ENCODE data around the gene TM4SF18.

The TM4SF18 gene

DNA sequence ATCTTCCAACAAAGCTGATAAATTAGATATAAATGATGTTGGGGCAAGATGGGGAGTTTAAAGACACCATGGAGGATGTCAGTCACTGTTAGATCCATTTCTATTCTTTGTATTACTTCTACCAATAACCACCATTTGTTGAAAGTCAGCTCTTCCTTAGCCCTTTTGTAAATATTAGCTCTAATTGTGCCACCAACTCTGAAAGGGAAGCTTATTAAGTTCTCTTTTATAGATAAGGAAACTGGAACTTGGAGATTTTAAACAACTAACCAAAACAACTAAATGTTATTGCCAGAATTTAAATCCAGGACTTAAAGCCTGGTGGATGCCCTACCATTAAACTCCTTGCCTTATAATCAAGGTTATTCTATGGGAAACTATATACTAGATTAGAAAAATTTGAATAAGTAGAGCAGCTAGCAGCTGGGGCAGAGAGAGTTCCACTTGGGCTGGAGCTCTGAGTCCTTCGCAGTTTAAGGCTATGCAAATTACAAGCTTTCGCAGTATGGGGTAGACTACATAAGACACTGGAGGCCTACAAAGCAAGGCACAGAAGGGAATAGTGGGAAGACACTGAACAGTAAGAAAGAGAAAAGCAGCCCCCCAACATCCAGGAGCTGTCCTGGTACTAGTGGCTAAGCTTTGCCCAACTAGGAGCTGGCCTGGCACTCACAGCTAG lies 52.6 kb downstream of the TM4SF18 start:
- no peak for FAIRE-seq

DNA sequence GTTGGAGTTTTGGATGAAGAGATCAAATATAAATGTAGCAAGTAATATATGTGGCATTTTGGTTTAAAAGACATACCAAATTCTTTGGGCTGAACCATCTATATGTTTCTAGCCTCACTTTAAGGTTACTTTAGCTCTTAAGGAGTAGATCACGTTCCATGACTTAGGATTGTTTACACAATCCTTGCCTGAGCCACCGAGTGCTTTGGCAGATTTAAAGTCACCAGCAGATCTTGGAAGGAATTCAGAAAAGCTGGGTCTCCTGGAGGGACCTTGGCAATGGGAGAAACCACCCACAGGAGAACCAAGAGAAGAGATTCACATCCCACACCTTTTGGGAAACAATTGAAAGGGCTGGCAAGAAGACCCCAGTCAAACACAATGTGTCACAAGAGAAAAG lies 54.5 kb downstream of the TM4SF18 start:
- FAIRE-seq = no peak

DNA sequence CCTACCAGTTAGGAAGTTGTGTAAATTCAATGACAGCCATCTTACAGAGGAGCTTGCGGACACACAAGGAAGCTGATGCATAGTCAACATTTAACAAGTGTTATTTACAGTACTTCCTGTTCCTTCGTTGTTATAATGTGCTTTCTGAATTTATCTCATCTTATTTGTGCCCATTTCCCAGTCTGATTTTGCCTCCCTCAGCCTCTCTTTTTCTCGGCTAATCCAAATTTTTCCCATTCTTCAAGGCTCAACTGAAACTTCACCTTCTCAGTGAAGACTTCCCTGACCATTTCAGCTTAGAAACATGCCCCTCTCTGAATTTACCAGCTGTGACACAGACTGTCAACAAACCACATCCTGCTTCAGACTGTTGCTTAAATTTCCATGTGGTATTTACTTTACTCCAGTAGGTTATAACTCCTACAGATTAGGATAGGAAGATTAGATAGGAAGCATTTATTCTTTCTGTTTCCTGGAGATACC lies 56.1 kb downstream of the TM4SF18 start:
- no peak for FAIRE-seq

DNA sequence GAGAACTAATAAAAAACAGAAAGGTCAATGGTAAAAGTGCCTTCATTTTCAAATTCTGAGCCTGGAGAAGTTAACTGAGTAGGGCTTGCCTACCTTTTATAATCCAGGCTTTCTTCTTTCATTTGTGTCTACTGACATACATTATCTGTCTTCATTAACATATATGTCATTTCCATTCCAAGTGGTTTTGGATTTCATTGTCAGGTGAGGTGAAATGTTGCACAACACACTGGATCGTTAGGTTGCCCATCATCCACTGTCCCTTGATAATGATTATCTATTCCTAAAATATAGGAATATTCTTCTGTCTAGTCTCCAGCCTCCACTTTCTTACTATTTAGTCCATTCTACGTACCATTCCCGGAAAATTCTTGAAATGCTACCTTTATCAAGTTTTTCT lies 56.8 kb downstream of the TM4SF18 start:
- FAIRE-seq = no peak

DNA sequence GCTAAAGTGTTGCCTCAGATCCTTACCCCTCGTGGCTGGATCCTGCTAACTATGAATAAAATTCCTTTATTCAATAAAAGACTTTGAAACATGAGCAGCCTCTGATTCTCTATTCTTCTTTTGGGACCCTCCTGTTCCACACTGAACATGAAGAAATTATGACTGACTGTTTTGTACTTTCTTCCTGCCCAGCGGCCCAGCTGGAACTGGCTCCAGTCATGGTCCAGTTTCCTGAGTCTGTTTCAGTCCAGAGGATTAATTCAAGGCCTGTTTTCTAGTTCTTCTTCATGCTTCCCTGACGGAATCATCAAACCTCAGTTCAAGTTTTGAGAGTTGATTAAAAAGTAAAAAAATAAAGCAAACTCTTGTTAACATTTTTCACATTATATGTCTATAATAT lies 59.2 kb downstream of the TM4SF18 start:
- FAIRE-seq = no peak

DNA sequence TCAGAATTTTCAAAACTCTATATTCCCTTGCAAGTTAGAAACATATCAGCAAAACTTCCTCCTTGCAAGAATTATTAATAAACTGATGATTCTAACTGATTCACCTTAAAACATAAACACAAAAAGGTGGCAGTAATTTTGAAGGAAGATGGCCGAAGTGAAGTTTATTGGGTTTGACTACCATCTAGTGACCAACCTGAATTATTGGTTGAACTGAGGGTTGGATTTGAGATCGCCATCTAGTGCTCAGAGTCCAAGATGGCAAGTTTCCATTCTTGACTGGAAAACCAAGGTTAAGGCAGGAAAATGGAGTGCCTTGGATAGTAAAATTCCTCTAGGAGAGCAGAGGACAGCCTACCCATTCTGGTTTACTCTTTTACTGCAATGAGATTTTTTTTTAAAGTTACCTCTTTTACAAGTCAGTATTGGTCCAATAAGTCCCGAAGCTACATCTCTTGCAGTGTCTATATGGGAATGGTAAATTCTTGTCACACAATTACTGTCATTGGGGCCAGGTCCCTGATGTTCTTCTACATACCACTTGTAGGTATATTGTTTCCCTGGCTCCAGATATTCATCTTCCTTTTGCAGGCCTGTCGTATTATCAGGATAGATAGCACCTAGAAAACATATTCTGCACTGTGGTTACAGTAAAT lies 60.2 kb downstream of the TM4SF18 start:
- peak; percentile 95 for FAIRE-seq

DNA sequence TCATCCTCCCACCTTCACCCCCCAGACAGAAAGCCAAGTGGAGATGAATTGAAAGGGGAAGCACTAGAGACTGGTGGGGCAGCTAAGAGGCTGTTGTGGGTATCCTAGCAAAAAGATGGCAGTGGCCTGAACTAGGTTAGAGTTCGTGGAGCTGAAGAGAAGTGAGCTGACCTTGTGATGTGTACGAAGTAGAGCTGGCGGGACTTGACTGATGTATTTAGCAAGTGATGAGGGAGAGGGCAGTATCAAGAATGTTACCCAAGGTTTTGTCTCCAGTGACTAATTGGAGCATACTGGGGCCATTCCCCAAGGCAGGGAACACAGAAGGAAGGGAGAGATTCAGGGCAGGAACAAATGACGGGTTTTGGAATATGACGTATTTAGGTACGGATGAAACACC lies 61.8 kb downstream of the TM4SF18 start:
- FAIRE-seq = no peak

DNA sequence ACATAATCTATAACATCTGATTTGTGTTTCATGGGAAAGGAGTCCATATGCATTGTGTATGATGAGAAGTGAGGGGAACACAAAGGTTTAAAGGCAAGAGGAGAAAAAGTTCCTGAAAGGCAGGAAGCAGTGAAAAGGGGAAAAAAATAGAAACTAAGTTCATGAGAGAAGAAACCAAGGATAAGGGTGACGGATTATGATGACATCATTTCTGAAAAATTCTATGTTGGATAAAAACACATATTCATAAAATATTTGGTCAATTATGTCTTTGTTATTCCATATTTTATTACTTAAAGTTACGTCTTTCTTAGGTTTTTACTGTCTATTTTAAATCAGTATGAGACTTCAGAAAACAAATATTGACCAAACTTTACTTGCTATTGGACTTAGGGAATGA lies 63.3 kb downstream of the TM4SF18 start:
- no peak for FAIRE-seq

DNA sequence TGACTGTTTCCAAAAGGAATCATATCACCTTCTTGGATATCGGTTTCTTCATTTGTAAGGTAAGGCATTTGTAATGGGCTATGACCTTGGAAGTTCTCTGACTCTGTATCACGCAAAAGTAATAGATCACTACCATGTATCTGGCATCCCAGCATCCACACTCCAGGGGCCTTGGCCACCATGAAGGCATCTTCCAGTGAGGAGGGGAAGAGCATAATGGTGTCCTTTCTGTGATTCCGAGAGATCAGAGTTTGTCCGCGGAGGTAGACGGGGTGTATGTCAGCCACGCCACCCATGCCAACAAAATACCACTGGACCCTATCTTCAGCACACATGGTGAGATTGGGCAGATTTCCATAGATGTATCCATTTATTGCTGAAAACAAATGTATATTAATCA lies 63.7 kb downstream of the TM4SF18 start:
- FAIRE-seq = no peak
